HL-60 (cell line): ENCODE measurements around the gene PRIM1.

Source experiments
- CTCF ChIP-seq: IDR thresholded peaks from one replicate; pipeline ENCODE4 v1.5.1; 2011; ENCODE audit warnings: low read length, control low read depth, inconsistent platforms; ENCODE audit not compliant: insufficient read depth
- REST ChIP-seq: IDR thresholded peaks from 2 replicates; pipeline ENCODE4 v1.6.1; 2012; ENCODE audit warnings: low read depth; ENCODE audit not compliant: insufficient replicate concordance
- SPI1 ChIP-seq: IDR thresholded peaks from 2 replicates; pipeline ENCODE4 v1.6.1; 2012; ENCODE audit warnings: low read depth, mild to moderate bottlenecking, borderline replicate concordance

GRCh38 chr12:56792678-56793077 lies 40.6 kb upstream of the PRIM1 start:
- TF ChIP-seq CTCF (no peak), SPI1 (no peak), REST (no peak)
